DMS 273 (cell line): Measurements from ENCODE around the gene DNAJC10.
"Not testable (repeated sequence)": the region's sequence is repeated elsewhere in the genome, so short reads cannot be mapped to it uniquely, and the experiment has no call there.

ENCODE experiments used
- DNase-seq: peaks from one replicate; lab custom pipeline; 2025; ENCODE audit not compliant: unreplicated experiment; lab: John Stamatoyannopoulos, UW

The DNAJC10 gene, protein sequence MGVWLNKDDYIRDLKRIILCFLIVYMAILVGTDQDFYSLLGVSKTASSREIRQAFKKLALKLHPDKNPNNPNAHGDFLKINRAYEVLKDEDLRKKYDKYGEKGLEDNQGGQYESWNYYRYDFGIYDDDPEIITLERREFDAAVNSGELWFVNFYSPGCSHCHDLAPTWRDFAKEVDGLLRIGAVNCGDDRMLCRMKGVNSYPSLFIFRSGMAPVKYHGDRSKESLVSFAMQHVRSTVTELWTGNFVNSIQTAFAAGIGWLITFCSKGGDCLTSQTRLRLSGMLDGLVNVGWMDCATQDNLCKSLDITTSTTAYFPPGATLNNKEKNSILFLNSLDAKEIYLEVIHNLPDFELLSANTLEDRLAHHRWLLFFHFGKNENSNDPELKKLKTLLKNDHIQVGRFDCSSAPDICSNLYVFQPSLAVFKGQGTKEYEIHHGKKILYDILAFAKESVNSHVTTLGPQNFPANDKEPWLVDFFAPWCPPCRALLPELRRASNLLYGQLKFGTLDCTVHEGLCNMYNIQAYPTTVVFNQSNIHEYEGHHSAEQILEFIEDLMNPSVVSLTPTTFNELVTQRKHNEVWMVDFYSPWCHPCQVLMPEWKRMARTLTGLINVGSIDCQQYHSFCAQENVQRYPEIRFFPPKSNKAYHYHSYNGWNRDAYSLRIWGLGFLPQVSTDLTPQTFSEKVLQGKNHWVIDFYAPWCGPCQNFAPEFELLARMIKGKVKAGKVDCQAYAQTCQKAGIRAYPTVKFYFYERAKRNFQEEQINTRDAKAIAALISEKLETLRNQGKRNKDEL

DNA sequence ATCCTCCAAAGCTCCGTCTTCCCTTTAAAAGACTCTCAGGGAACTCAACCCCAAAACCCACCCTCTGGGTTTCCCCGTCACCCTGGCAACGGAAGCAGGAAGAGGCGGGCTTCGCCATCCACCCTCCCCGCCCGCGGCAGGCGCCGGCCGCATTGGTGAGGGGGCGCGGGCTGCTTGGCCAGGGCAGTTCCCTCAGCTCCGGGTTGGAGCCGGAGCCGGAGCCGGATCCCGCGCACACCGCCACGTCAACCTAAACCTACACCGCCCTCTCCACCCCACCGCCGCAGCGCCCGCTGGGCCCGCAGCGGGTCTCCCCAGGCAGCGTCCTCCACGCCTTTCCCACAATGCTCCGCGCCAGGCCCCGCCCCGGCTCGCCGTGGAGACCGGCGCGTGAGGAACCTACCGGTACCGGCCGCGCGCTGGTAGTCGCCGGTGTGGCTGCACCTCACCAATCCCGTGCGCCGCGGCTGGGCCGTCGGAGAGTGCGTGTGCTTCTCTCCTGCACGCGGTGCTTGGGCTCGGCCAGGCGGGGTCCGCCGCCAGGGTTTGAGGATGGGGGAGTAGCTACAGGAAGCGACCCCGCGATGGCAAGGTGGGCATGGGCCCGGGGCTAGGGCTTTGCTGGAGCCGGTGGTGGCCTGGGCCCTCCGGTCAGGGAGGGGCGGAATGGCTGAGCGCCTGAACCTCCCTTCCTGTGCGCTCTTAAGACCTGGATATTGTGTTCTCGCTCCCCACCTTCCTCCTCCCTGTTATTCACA, at the start of gene DNAJC10:
DNAJC10 (plus strand) TSS at position 366 of the 758 bp plus-strand sequence. CDS start 1,830 bp downstream, outside the sequence.
- peak; percentile 98 for DNase-seq

DNA sequence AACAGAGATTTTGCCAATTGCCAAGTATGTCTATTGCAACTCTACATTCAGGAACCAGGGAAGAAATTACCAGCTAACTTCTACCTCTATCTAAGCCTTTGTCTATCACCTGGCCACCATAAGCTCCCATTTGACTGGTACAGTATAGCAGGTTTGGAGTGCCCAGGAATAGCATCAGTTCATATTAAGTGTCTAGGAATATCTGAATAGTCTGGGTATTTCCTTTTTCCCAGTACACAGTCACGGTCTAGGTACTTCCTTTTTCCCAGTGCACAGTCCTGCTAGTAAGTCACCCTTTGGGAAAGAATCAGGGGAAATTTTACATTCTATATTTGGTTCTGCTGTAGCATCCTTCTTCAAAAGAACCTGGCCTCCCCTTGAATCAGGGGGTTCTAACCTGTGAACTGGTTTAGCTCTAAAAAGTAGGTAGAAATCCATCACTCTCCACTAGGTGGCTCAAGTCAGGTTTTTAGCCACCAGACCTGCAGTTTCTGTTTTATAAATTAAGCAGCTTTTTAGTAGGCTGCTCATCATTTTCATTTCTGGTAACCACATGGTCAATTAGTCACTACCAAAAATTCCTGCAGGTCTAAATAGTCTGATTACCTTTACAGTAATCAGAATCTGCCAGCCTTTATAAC, 49.3 kb upstream of the DNAJC10 start:
- DNase-seq = peak; percentile 56

DNA sequence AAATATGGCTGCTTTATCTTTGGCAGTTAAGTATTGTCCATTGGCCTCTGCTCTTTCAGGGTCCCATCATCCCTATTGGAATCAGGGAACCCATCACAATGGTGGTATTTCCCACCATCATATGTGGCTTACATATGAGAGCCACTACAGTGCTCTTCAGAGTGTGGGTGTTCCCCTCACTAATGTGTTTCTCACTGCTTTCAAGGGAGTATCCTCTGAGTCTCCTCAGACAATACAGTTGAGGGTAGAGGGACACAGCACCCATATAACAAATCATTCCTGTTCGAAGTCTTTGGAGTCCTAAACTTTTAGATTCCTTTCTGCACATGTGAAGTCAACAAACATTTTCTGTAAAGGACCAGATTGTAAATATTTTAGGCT, 48.8 kb upstream of the DNAJC10 start:
- DNase-seq = no peak

DNA sequence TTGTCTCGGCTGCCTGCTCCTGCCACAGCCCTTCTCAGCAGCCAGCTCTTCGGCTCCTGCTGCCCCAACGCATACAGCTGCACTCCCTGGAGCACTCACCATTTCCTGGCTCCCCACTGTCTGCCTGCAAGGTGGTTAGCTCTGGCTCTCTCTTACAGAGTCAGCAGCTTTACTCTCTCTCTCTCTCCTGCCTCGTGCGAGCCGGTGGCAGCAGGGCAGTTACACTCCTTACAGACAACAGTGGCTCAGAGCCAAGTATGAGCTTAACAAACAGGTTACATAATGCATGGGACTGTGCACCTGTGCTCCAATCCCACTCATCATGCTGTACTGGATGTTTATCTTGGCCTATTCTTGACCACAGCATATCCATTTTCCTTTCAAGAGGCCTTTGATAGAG, 47.4 kb upstream of the DNAJC10 start:
- peak; percentile 20 for DNase-seq

DNA sequence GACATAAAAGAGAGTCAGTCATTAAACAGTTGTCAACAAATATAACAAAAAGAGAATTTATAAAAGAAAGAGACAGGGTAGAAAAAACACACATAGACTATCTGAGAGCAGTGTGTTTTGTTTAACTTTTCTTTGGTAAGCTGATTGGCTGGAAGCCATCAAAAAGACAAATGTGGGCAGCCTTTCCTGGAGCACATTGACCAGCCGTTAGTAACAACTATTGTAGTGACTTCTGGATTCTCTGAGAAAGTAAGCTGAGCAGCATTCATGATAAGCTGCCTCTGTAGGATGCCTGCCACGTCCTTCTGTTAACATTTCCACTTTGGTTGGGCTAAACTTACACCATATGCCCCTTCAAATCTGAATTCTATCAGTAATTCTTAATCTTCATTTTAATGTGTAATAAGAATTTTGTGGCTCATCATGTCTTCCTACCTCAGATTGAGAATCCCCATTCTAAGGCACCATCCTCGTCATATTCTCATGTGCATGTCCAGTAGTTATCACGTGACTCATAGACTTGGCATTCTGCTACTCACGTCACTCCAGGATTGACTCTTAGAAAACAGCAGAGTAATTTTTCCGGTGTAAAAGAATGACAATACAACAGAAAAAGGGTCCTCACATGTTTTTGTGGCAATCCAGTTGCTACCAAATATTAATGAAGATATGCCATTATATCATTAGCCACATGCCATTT, 43.4 kb upstream of the DNAJC10 start:
- DNase-seq = peak; percentile 18

DNA sequence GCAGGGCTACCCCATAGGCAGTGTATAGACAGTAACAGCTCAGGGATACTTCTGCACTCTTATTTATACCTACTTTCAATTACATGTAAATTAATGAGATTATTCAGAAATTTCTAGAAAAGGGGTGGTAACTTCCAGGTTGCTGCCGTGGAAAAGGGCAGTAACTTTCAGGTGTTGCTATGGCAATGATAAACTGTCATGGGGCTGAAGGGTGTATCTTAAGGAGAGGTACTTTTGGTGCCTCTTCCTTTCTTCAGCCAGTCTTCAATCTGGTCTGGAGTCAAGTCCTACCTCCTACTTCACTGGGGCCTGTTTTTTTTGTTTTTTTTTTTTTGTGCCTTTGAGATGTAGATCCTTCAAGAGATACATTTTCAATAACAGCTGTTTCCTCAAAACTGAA, 35.2 kb upstream of the DNAJC10 start:
- DNase-seq = no peak

DNA sequence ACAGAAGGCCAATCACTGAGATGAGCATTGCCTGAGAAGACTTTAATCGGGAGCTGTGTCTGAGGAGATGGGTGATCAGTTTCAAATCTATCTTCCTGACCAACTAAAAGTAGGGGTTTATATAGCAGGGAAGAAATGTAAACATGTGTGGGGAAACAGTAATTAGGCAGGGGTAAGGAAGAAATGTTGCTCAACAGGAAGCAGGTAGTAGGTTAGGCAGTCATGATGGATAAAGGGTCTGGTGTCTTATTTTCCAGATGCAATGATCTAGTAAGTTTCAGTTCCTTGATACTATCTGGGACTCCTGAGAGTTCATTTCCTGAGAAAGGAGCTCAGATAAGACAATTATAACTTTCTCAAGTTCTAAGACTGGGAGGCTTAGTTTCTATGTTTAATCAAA, 33.8 kb upstream of the DNAJC10 start:
- DNase-seq = no peak

DNA sequence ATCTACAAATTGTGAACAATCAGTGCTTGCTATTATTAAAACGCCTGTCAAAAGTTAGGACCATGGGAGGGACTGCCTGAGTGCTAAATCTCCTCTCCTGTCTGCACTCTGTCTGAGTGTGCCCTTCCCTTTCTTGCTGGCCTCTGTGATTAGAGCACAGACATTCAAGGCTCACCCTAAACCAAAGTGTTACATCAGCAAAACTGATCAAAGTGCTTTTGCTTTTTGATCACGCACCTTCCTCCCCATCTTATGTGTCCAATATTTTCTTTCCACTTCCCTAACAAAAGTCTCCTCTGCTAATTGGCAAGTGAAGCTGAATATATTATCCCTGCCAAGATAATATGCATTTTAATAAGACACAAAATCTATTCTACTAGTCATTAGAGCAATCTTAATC, 30.5 kb upstream of the DNAJC10 start:
- DNase-seq = no peak

DNA sequence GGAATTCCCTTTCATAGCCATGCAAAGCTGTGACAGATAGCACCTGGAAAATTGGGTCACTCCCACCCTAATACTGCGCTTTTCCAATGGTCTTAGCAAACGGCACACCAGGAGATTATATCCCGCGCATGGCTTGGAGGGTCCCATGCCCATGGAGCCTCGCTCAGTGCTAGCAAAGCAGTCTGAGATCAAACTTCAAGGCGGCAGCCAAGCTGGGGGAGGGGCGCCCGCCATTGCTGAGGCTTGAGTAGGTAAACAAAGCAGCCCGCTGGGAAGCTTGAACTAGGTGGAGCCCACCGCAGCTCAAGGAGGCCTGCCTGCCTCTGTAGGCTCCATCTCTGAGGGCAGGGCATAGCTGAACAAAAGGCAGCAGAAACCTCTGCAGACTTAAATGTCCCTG, 29.3 kb upstream of the DNAJC10 start:
- DNase-seq = not testable (repeated sequence)

DNA sequence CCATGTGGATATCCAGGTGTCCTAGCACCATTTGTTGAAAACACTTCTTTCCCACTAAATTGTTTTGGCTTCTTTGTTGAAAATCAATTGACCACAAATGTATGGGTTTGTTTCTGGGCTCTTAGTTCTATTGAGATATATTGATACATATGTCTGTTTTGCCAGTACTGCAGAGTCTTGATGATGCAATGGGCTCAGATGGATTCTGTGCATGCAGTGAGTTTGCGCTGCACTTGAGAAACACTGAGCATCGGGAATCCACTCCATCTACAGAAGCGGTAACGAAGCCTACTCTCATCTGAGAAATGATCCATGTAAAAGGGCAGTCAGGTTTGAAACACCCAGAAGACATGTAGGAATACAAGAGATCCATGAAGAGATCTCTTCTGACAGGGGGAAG, 21.9 kb upstream of the DNAJC10 start:
- DNase-seq = no peak

DNA sequence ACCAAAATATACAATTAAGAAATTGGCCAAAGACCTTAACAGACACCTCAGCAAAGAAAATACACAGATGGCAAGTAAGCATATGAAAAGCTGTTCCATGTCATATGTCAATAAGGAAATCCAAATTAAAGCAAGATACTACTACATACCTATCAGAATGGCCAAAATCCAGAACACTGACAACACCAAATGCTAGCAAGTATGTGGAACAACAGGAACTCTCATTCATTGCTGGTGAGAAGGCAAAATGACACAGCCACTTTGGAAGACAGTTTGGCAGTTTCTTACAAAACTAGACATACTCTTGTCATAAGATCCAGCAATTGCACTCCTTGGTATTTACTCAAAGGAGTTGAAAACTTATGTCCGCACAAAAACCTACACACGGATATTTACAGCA, 20.3 kb upstream of the DNAJC10 start:
- no peak for DNase-seq

DNA sequence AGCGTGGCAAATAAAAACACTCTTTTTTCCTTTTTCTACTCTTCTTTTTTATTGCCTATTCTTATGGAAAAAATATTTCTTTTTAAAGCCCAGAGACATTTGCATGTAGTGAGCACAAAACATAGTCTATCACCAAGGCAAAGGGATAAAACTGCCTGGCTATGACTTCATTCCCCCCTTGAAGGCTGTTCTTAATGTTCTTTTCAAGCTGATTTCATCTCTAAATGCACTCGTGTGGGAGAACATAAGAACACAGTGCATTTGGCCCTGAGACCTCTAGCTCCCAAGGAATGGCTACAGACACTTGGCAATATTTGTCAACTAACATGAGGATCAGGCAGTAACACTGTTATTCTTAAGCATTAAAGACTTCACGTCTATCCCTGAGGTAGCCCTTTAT, 17.4 kb upstream of the DNAJC10 start:
- no peak for DNase-seq

DNA sequence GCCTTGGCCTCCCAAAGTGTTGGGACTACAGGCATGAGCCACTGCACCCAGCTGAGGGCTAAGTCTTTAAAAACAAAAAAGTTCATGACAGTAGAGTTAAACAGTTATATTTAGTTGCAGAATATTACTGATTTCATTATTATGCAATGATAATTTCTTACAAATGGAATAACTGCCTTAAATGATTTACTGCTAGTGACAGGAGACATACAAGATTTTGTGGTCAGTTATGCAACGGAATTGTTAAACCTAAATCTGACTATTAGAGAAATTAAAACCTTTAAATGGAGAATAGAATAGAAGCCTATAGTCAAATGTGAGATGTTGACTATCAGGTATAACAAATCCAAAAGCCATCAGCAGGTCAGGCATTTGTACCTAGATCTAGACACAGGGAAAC, 10.3 kb upstream of the DNAJC10 start:
- DNase-seq = no peak

DNA sequence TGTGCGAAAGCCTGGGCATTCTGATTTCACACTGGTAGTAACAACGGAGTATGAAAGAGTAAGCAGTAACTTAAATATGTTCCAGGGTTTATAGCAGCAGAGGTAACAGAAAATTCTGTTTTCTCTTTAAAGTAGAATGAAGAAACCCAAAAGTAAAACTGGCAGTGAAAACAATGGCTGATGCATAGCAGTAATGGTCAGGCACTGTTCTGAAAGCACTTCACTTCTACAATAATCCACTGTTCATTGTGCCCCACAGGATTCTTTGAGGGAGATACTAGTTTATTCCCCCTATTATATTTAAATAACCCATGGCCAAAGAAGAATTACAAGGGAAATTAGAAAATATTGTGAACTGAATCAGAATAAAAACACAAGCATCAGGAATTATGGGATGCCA, 9.3 kb upstream of the DNAJC10 start:
- DNase-seq = no peak

DNA sequence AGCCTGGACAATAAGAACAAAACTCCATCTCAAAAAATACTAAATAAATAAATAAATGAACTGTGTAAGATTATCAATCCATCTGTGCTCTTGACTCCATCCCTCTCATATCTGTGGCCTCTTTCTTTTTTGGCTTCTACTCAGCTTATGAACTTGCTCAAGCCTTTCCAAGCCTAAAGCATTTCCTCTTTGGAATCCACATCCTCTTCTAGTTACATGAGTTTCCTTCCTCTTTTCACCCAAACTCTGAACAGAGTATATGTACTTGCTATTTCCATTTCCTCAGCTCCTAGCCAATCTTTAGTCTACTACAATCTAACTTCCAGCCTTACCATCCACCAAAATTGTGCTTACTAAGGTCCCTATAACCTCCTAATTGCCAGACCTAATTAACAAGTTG, 2.5 kb upstream of the DNAJC10 start:
- no peak for DNase-seq

DNA sequence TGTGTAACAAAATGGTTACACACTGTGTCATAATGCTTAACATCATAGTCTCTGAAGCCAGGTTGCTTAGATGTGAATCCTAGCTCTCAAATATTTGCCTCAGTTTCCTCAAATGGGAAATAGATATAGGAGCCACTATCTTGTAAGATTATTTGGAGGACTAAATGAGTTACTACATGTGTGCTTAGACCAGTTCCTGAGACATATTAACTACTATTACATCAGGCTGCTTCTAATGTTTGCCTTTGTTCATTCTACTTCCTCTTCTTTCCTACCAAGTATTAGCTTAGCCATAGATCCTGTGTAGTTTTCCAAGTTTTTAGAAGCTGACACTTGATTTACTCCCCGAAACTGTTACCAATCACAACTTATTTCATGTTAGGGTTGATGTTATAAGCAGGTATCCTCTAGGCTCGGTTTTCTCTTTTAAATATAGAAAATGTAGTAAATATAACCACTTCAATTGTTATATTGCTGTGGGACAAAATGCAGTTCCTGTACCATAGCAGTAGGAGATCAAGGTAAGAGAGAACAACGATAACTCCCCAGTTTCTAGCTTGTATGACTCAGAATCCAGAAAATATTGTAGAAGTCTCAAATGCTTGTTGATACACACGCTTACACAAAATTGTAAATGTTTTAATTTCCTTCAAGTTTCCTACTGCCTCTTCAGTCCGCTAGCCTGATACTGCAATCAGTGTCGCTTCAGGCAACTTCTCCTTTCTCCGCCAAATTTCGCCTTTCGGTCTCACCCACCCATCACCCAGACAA, 751 bp upstream of the DNAJC10 start:
- no peak for DNase-seq

DNA sequence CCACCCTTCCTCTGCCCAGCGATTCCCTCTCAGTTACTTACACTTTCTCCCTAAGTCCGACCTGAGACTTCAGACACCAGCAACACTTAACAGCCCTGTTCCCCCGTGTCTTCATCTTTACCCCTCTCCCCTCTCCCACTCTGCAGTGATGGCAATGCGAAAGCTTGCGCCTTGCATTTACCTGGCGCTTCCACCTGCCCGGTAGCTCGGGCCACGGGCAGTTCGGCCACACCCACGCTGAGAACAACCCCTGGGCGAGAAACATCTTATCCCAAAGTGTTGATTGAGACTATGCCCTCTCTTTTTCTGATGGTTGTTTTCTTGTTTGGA, 558 bp downstream of the DNAJC10 start:
- no peak for DNase-seq

DNA sequence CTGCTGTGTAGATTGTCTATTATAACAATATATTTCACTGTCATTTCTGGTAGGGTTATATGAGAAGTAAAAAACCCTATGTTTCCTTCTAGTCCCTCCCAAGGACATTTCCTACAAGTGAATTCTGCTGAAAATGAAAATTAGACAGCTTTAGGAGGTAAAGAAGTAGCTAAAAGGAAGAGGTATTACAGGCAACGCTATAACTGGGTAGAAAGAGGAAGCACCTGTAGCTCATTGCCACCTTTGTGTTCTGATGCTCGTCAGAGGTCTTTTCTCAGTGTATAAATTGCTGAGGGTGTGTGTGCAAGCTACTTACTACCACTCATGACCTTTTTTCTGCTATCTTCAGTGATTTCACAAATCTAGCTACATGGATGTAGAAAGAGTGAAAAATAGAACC, 1.4 kb downstream of the DNAJC10 start:
- DNase-seq = no peak

DNA sequence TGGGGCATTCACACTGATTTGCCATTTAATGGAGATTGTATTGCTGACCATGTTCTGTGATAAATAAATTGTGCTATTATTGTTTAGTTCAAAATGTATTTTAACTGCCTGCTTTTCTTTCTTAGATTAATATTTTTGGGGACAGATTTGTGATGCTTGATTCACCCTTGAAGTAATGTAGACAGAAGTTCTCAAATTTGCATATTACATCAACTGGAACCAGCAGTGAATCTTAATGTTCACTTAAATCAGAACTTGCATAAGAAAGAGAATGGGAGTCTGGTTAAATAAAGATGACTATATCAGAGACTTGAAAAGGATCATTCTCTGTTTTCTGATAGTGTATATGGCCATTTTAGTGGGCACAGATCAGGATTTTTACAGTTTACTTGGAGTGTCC, 1.8 kb downstream of the DNAJC10 start:
- no peak for DNase-seq

DNA sequence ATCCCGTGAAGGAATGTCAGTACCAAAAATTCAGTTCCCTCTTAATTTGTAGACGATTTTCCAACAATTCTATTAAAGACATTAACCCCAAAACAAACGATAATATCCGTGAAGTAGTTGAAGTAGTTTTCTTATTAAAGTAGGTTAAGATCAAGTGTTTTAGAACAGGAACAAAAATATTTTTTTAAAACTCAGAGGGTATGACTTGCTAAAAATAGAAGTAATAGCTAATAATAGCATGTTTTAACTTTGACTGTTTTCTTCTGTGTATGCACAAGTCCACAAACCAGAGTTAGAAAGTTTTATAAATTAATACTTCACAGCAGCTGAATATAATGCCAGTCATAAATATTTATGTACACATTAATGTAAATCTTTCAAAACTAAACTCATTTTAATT, 2.4 kb downstream of the DNAJC10 start:
- DNase-seq = no peak
